ENCODE measurements around the gene RHOA. TPM values are rescaled to one million over a fixed set of nuclear protein-coding genes. Genes with fewer than 3 reads are reported as not detected.

The RHOA gene
- total and polyA plus RNA-seq, 4 donors: 367 to 580 (median 509) TPM

GRCh38 chr3:49415931-49416601 is 4.3 kb upstream of the RHOA start:
- Histone ChIP-seq H3K27me3 (ENCODE audit: control insufficient read depth in 1 of 2, insufficient read depth in 2 of 2, low read length in 1 of 2) (no peaks in the 10 kb centered on the region), H3K9me3 (ENCODE audit: control insufficient read depth, low read length) (no peaks in the 10 kb centered on the region), H3K36me3 (ENCODE audit: control insufficient read depth in 1 of 2, insufficient read depth in 2 of 2, low read length in 1 of 2) (peaks cover 0 to 5% of the 10 kb centered on the region in 2 donors), H3K27ac (ENCODE audit: low read depth in 1 of 2, low read length in 2 of 2) (no peak overlapping the region), H3K4me1 (ENCODE audit: control insufficient read depth in 1 of 2, insufficient read depth in 2 of 2, low read length in 2 of 2) (no peaks in the 10 kb centered on the region), H3K4me3 (ENCODE audit: low read length in 2 of 2) (no peak overlapping the region)
- intact Hi-C loops (cut with DNase I): no loop called here
- DNase-seq (peak in 1 of 2 donors; percentile 29), ATAC-seq (ENCODE audit: low FRiP score) (no peak)
- 52 to 62% methylated on average over 4 of the region's 4 CpGs for WGBS, 2 donors

- intact Hi-C loops (cut with DNase I): loop anchor here in 1 of 2 donors (5.0 kb wide), 3 partner anchors 57 to 322 kb away; partner anchors contain the start of genes GPX1, QRICH1 and USP4
- H3K9me3 ChIP-seq (ENCODE audit: control insufficient read depth, low read length): no peaks in the 10 kb centered on the region
- DNase-seq (no peak), ATAC-seq (ENCODE audit: low FRiP score) (no peak)
- no peaks in the 10 kb centered on the region for H3K27me3 ChIP-seq (ENCODE audit: control insufficient read depth in 1 of 2, insufficient read depth in 2 of 2, low read length in 1 of 2)
- peaks cover 0 to 5% of the 10 kb centered on the region in 2 donors for H3K36me3 ChIP-seq (ENCODE audit: control insufficient read depth in 1 of 2, insufficient read depth in 2 of 2, low read length in 1 of 2)
- H3K4me1 ChIP-seq (ENCODE audit: control insufficient read depth in 1 of 2, insufficient read depth in 2 of 2, low read length in 2 of 2): peaks cover 0 to 7% of the 10 kb centered on the region in 2 donors
- 91 to 100% methylated on average over 2 of the region's 2 CpGs for WGBS, 2 donors
- no peak overlapping the region for H3K27ac ChIP-seq (ENCODE audit: low read depth in 1 of 2, low read length in 2 of 2)
- H3K4me3 ChIP-seq (ENCODE audit: low read length in 2 of 2): no peak overlapping the region
These were observed 3.0 kb upstream of the RHOA start for GRCh38 chr3:49414753-49415152.

GRCh38 chr3:49413338-49413734 is 1.6 kb upstream of the RHOA start:
- 82 to 89% methylated on average over 6 of the region's 6 CpGs for WGBS, 2 donors
- H3K27ac ChIP-seq (ENCODE audit: low read depth in 1 of 2, low read length in 2 of 2): peak overlapping the region in 1 of 2 donors; percentile 54
- no peak for ATAC-seq (ENCODE audit: low FRiP score)
- H3K4me3 ChIP-seq (ENCODE audit: low read length in 2 of 2): peak overlapping the region in 1 of 2 donors; percentile 52
- no peaks in the 10 kb centered on the region for H3K27me3 ChIP-seq (ENCODE audit: control insufficient read depth in 1 of 2, insufficient read depth in 2 of 2, low read length in 1 of 2)
- no peak for DNase-seq
- H3K36me3 ChIP-seq (ENCODE audit: control insufficient read depth in 1 of 2, insufficient read depth in 2 of 2, low read length in 1 of 2): peaks cover 0 to 5% of the 10 kb centered on the region in 2 donors
- H3K4me1 ChIP-seq (ENCODE audit: control insufficient read depth in 1 of 2, insufficient read depth in 2 of 2, low read length in 2 of 2): peaks cover 0 to 12% of the 10 kb centered on the region in 2 donors
- intact Hi-C loops (cut with DNase I): loop anchor here in 1 of 2 donors (2.0 to 5.0 kb wide), 4 partner anchors 56 to 321 kb away; partner anchors contain the start of genes DAG1, GPX1, QRICH1 and USP4
- H3K9me3 ChIP-seq (ENCODE audit: control insufficient read depth, low read length): no peaks in the 10 kb centered on the region

GRCh38 chr3:49412632-49413337 is 1.0 kb upstream of the RHOA start:
- 18 to 19% methylated on average over 14 to 16 of the region's 16 CpGs for WGBS, 2 donors
- intact Hi-C loops (cut with DNase I): loop anchor here in 1 of 2 donors (2.0 to 5.0 kb wide), 4 partner anchors 55 to 320 kb away; partner anchors contain the start of genes DAG1, GPX1, QRICH1 and USP4
- ATAC-seq (ENCODE audit: low FRiP score): no peak
- Histone ChIP-seq H3K4me3 (ENCODE audit: low read length in 2 of 2) (peak overlapping the region; percentile 52 to 58), H3K36me3 (ENCODE audit: control insufficient read depth in 1 of 2, insufficient read depth in 2 of 2, low read length in 1 of 2) (peaks cover 0 to 5% of the 10 kb centered on the region in 2 donors), H3K27ac (ENCODE audit: low read depth in 1 of 2, low read length in 2 of 2) (peak overlapping the region; percentile 31 to 54), H3K4me1 (ENCODE audit: control insufficient read depth in 1 of 2, insufficient read depth in 2 of 2, low read length in 2 of 2) (peaks cover 0 to 12% of the 10 kb centered on the region in 2 donors), H3K27me3 (ENCODE audit: control insufficient read depth in 1 of 2, insufficient read depth in 2 of 2, low read length in 1 of 2) (no peaks in the 10 kb centered on the region), H3K9me3 (ENCODE audit: control insufficient read depth, low read length) (no peaks in the 10 kb centered on the region)
- DNase-seq: no peak

GRCh38 chr3:49411535-49411967 is 225 bp downstream of the RHOA start:
- WGBS, 2 donors: 0 to 1% methylated on average over 33 to 59 of the region's 59 CpGs

GRCh38 chr3:49410846-49411534 is 786 bp downstream of the RHOA start:
- H3K9me3 ChIP-seq (ENCODE audit: control insufficient read depth, low read length): no peaks in the 10 kb centered on the region
- H3K4me1 ChIP-seq (ENCODE audit: control insufficient read depth in 1 of 2, insufficient read depth in 2 of 2, low read length in 2 of 2): peaks cover 0 to 12% of the 10 kb centered on the region in 2 donors
- H3K27ac ChIP-seq (ENCODE audit: low read depth in 1 of 2, low read length in 2 of 2): peak overlapping the region; percentile 87 to 97
- WGBS, 2 donors: 0% methylated on average over 33 of the region's 33 CpGs
- peak overlapping the region; percentile 68 to 97 for H3K4me3 ChIP-seq (ENCODE audit: low read length in 2 of 2)
- intact Hi-C loops (cut with DNase I): loop anchor here in 1 of 2 donors (5.0 kb wide), 3 partner anchors 54 to 319 kb away; partner anchors contain the start of genes GPX1, QRICH1 and USP4
- no peaks in the 10 kb centered on the region for H3K27me3 ChIP-seq (ENCODE audit: control insufficient read depth in 1 of 2, insufficient read depth in 2 of 2, low read length in 1 of 2)
- peaks cover 0 to 2% of the 10 kb centered on the region in 2 donors for H3K36me3 ChIP-seq (ENCODE audit: control insufficient read depth in 1 of 2, insufficient read depth in 2 of 2, low read length in 1 of 2)
- DNase-seq: no peak
- ATAC-seq (ENCODE audit: low FRiP score): no peak

More at GRCh38 chr3:49411535-49411967, 225 bp downstream of the RHOA start:
- DNase-seq: peak; percentile 78 to 85
- peak; percentile 44 for ATAC-seq (ENCODE audit: low FRiP score)
- Histone ChIP-seq H3K27ac (ENCODE audit: low read depth in 1 of 2, low read length in 2 of 2) (peak overlapping the region; percentile 87 to 97), H3K9me3 (ENCODE audit: control insufficient read depth, low read length) (no peaks in the 10 kb centered on the region), H3K27me3 (ENCODE audit: control insufficient read depth in 1 of 2, insufficient read depth in 2 of 2, low read length in 1 of 2) (no peaks in the 10 kb centered on the region), H3K36me3 (ENCODE audit: control insufficient read depth in 1 of 2, insufficient read depth in 2 of 2, low read length in 1 of 2) (peaks cover 0 to 2% of the 10 kb centered on the region in 2 donors), H3K4me3 (ENCODE audit: low read length in 2 of 2) (peak overlapping the region; percentile 68 to 97), H3K4me1 (ENCODE audit: control insufficient read depth in 1 of 2, insufficient read depth in 2 of 2, low read length in 2 of 2) (peaks cover 0 to 12% of the 10 kb centered on the region in 2 donors)
- intact Hi-C loops (cut with DNase I): loop anchor here in 1 of 2 donors (5.0 kb wide), 3 partner anchors 54 to 319 kb away; partner anchors contain the start of genes GPX1, QRICH1 and USP4

- peak overlapping the region in 1 of 2 donors; percentile 47 for H3K27ac ChIP-seq (ENCODE audit: low read depth in 1 of 2, low read length in 2 of 2)
- intact Hi-C loops (cut with DNase I): loop anchor here in 1 of 2 donors (5.0 kb wide), 3 partner anchors 53 to 318 kb away; partner anchors contain the start of genes GPX1, QRICH1 and USP4
- no peaks in the 10 kb centered on the region for H3K27me3 ChIP-seq (ENCODE audit: control insufficient read depth in 1 of 2, insufficient read depth in 2 of 2, low read length in 1 of 2)
- DNase-seq (no peak), ATAC-seq (ENCODE audit: low FRiP score) (no peak)
- WGBS, 2 donors: 13 to 15% methylated on average over 4 of the region's 4 CpGs
- no peaks in the 10 kb centered on the region for H3K9me3 ChIP-seq (ENCODE audit: control insufficient read depth, low read length)
- H3K4me3 ChIP-seq (ENCODE audit: low read length in 2 of 2): peak overlapping the region; percentile 68 to 97
- H3K4me1 ChIP-seq (ENCODE audit: control insufficient read depth in 1 of 2, insufficient read depth in 2 of 2, low read length in 2 of 2): peaks cover 0 to 15% of the 10 kb centered on the region in 2 donors
- H3K36me3 ChIP-seq (ENCODE audit: control insufficient read depth in 1 of 2, insufficient read depth in 2 of 2, low read length in 1 of 2): no peaks in the 10 kb centered on the region
These were observed 1.5 kb downstream of the RHOA start for GRCh38 chr3:49410066-49410845.
